Measurements from ENCODE around the gene PHACTR3. TPM values are rescaled to one million over a fixed set of nuclear protein-coding genes. Genes with fewer than 3 reads are reported as not detected.

The PHACTR3 gene
- total RNA-seq, 1 donor from 2014 or later, result 2.1 TPM

- peaks cover 54% of the 10 kb centered on the region for H3K27me3 Mint-ChIP-seq
- peaks cover 9% of the 10 kb centered on the region for H3K4me1 Mint-ChIP-seq (ENCODE audit: unreplicated experiment)
- H3K9me3 Mint-ChIP-seq, result no peaks in the 10 kb centered on the region
- no peak for DNase-seq (ENCODE audit: extremely low spot score, unreplicated experiment)
- no peak for TF ChIP-seq CTCF (conservative IDR thresholded peaks at IDR 0.05)
- no peaks in the 10 kb centered on the region for H3K36me3 Mint-ChIP-seq
- H3K4me3 Mint-ChIP-seq, result no peak overlapping the region
- no peak overlapping the region for H3K27ac Mint-ChIP-seq
Observed at GRCh38 chr20:59589086-59589684, 15.2 kb upstream of the PHACTR3 start.

DNA sequence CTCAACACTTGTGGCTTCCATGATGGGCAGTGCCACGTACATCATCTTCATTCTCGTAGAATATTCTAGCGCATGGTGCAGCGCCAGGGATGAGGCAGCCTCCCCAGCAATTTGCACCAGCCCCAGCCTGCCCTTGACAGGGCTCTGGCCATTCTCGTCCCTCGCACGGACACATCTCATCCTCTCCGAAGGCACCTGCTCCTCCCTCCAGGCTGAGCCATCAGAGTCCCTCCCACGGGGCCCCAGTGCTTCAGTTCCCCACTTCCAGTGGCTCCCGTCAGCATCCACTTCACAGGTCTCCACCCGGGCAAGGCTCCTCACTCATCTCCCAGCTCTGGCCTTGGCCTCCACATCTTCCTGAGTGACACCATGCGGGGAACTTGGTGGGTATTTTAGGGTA lies 13.3 kb upstream of the PHACTR3 start:
- TF ChIP-seq CTCF (conservative IDR thresholded peaks at IDR 0.05), result no peak
- Mint-ChIP-seq H3K27ac (no peak overlapping the region), H3K4me3 (no peak overlapping the region), H3K9me3 (no peaks in the 10 kb centered on the region), H3K36me3 (no peaks in the 10 kb centered on the region), H3K4me1 (ENCODE audit: unreplicated experiment) (peaks cover 4% of the 10 kb centered on the region), H3K27me3 (peaks cover 68% of the 10 kb centered on the region)
- DNase-seq (ENCODE audit: extremely low spot score, unreplicated experiment), result no peak

DNA sequence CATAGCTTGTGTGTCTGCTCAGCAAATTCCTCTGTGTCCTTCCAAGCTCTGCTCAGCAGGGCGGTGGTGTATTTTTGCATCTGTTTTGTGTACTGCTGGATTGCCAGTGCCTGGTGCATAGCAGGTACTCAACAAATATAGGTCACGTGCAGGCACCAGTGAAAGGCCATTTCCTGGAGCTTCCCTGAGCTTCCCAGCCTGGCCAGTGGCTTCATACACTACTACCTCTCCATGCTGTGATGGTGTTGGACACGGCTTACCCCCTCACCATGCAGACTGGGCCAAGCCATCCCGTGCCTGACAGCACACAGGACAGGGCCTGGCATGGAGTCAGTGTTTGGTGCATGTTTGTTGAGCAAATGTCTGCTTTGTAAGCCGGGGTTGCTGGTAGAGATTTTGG lies 7.7 kb upstream of the PHACTR3 start:
- DNase-seq (ENCODE audit: extremely low spot score, unreplicated experiment), result no peak
- Mint-ChIP-seq H3K4me3 (no peak overlapping the region), H3K9me3 (no peaks in the 10 kb centered on the region), H3K27me3 (peaks cover 92% of the 10 kb centered on the region), H3K27ac (no peak overlapping the region), H3K4me1 (ENCODE audit: unreplicated experiment) (peaks cover 4% of the 10 kb centered on the region), H3K36me3 (no peaks in the 10 kb centered on the region)
- TF ChIP-seq CTCF (conservative IDR thresholded peaks at IDR 0.05), result no peak

DNA sequence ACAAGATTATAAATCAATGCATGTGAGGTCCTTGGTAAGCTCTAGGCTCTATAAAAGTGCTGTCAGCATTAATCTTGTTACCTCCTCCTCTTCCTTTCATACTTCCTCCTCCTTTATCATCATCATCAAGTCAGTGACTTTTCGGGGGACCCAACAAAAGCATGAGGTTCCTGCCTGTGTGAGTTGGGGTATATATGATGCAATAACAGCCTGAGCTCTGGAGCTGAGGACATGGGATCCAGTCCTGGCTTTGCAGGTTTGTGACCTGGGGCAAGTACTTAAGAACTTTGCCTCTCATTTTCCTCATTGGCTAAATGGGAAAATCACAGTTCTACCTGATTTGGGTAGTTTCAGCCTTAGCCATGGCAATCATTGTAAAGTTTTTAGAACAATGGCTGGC lies 7.1 kb upstream of the PHACTR3 start:
- no peak for DNase-seq (ENCODE audit: extremely low spot score, unreplicated experiment)
- H3K27me3 Mint-ChIP-seq, result peaks cover 92% of the 10 kb centered on the region
- no peaks in the 10 kb centered on the region for H3K9me3 Mint-ChIP-seq
- H3K4me1 Mint-ChIP-seq (ENCODE audit: unreplicated experiment), result peaks cover 4% of the 10 kb centered on the region
- no peaks in the 10 kb centered on the region for H3K36me3 Mint-ChIP-seq
- TF ChIP-seq CTCF (conservative IDR thresholded peaks at IDR 0.05), result no peak
- no peak overlapping the region for H3K27ac Mint-ChIP-seq
- H3K4me3 Mint-ChIP-seq, result no peak overlapping the region

GRCh38 chr20:59598625-59599310 lies 5.6 kb upstream of the PHACTR3 start:
- Mint-ChIP-seq H3K9me3 (no peaks in the 10 kb centered on the region), H3K36me3 (no peaks in the 10 kb centered on the region), H3K4me3 (no peak overlapping the region), H3K4me1 (ENCODE audit: unreplicated experiment) (peaks cover 4% of the 10 kb centered on the region), H3K27me3 (peaks cover 93% of the 10 kb centered on the region), H3K27ac (no peak overlapping the region)
- peak; percentile 92 for TF ChIP-seq CTCF (conservative IDR thresholded peaks at IDR 0.05)
- no peak for DNase-seq (ENCODE audit: extremely low spot score, unreplicated experiment)
